HL-60/S4 treated with phorbol 12-myristate 13-acetate at 8.2 ng/mL for 4 days and 3 days (cell line): ENCODE data around the gene ACR.
"Not testable (repeated sequence)": the region's sequence is repeated elsewhere in the genome, so short reads cannot be mapped to it uniquely, and the experiment has no call there.

Experiments used
- in situ Hi-C: fragments of 300-500 bp; cut with MboI; formaldehyde crosslinking; loops from 2 replicates; pipeline ENCODE4 v1.15.0; 2022; ENCODE audit warnings: low sequenced_read_pairs

The ACR gene

DNA sequence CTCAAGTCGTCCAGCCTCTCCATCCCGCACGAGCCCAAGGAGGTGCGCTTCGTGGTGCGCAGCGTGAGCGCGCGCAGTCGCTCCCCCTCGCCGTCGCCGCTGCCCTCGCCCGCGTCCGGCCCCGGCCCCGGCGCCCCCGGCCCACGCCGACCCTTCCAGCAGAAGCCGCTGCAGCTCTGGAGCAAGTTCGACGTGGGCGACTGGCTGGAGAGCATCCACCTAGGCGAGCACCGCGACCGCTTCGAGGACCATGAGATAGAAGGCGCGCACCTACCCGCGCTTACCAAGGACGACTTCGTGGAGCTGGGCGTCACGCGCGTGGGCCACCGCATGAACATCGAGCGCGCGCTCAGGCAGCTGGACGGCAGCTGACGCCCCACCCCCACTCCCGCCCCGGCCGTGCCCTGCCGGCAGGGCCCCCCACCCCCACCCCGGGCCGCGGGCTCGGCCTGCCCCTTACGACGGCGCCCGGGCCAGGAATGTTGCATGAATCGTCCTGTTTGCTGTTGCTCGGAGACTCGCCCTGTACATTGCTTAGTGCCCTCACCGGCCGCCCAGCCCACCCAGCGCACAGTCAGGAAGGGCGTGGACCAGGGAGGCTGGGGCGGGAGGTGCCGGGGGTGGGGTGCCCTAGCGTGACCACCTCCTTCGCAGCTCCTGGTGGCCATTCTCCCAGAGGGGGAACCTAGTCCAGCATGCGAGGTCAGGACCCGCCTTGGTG is 6.9 kb upstream of the ACR start:
- in situ Hi-C loops, result no loop called here

DNA sequence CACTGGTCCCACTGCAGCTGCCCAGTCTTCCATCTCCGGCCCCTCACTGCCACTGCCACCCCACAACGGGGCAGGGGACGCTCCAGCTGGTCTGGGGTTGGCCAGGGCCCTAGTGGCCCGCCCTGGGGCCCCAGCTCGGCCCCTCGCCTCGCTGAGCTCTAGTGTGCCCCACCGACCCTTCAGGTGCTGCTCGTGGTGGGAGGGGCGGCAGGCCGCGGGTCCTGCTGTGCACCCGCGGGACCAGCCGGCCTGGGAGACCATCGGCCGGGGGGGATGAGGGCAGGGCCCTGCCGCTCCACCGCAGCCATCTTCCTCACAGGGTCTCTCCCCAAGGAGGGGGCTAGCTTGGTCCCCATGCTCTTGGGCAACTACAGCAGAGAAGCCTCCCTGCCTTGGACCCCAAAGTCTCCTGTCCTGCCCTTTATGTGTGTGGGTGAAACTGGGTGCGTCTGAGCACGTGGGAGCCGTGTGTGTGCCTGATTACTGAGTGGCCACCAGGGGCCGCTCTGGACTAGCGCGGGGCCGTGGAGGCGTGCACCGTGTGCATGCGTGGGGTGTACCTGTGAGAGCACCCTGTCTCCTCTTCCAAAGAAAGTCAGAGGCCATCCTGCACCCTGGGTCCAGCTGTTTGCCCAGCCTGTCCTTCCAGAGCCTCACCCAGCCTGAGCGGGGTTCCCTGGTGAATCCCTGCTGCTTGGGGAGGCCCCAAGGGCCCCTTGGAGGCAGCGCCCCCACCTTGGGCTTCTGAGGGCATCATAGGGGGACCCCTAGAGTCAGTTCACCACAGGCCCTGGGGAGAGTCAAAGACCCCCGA is 6.0 kb upstream of the ACR start:
- in situ Hi-C loops, result no loop called here

DNA sequence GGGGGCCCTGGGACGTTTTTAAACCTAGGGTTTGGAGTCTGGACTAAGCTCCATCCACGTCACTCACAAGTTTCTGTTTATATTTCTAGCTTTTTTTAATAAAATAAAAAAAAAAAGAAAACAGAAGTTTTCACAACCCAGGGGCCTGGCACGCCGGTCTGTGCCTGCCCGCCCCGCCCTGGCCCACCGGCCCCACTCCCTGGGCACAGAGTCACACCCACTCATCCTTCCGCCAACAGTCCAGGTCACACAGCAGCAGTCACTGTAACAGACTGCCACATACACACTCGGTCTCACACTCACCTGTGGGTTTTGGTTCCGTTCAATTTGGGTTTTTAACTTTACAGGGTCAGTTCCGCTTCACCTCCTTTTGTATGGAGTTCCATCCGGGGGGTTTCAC is 5.3 kb upstream of the ACR start:
- in situ Hi-C loops, result no loop called here

DNA sequence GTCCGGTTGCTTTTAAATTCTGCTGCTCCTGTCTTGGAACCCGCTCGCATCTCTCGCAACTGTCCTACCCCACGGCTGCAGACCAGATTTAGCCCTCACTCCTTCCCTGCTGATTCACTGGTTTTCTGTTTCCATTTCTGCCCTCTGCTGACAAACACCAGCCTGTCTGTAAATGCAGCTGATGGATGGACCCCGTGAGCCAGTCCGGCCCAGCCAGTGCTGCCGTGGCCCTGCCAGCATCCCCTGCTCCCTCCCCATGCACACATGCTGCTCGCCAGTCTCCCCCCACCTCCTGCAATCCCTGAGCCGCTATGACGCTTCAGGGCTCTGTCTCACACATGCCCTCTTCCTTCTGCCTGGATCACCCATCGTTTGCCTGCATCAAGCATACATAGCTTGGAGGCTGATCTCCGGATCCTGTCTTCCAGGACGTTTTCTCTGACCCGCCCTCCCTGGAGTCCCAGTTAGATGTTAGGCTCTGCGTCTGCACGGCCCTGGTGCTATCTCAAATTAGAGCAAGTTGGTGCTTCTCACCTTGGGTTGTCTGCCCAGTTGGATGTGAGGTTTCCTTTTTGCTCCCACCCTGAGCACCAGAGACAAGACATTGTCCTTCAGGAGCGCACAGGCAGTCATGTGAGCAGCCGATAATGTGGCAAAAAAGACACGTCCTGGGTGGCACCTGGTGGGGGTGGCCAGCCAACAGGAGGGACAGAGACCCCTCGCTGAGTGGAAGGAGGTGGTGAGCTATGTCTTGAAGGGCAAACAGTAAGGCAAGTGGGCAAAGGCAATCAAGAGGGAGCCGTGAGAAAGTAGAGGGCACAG is 4.3 kb upstream of the ACR start:
- in situ Hi-C loops, result no loop called here

DNA sequence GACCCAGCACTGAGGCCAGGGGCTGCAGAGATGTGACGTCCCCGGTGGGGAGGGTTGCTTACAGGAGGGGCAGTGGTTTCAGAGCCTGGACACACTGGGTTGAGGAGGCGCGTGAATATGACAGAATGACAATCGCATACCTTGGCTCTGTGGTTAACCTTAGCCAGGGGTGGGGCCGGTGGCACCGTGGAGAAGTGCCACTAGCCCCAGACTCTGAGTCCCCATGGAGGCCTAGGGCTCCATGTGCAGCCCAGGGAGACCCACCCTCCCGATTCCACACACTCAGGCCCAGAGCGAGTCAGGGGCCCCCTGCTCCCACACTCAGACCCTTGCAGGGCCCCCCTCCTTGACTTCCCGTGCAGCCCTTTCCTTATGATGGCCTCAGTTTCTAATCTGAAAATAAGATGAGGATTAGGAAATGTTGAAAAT is 3.6 kb upstream of the ACR start:
- in situ Hi-C loops, result no loop called here

DNA sequence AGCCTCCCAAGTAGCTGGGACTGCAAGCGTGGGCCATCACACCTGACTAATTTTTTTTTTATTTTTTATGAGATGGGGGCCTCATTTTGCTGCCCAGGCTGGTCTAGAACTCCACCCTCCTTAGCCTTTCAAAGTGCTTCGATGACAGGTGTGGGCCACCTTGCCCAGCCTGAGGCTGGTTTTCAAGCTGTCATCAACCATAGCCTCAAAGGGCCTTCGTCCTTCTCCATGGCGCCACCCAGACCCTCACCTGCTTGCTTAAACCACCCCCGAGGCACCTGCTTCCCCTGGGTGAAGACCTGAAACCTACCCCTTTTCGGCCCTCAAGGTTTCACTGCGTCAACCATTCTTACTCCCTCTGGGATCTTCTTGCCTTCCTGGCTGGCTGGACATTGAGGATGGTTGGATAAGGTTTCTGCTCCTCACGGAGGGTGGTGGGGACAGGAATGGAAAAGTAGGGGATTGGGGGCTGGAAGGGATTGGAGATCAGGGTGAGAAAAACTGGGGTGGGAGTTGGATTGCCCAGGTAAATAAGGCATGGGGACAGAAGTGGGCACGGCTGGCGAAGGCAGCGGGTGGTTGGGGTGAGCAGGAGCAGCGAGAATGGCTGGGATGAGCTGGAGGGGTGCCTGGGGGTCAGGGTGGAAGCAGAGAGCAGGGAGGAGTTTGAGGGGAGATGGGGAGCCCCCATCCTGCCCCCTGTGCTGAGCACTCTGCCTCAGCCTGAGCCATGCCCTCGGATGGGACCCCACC is 2.8 kb upstream of the ACR start:
- in situ Hi-C loops, result no loop called here

DNA sequence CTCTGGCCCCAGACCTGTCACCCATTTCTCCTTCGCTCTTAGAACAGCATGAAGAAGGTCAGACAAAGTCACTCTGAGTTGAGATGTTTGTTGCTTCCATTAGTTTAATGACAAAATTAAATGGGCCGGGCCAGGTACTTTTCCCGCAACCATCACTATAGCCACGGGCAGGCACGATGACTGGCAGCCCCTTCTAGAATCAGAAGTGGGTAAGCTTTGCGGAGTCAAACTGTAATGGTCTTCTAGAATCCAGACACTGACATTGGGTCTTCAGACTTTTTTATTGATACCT is 2.3 kb upstream of the ACR start:
- in situ Hi-C loops, result no loop called here

DNA sequence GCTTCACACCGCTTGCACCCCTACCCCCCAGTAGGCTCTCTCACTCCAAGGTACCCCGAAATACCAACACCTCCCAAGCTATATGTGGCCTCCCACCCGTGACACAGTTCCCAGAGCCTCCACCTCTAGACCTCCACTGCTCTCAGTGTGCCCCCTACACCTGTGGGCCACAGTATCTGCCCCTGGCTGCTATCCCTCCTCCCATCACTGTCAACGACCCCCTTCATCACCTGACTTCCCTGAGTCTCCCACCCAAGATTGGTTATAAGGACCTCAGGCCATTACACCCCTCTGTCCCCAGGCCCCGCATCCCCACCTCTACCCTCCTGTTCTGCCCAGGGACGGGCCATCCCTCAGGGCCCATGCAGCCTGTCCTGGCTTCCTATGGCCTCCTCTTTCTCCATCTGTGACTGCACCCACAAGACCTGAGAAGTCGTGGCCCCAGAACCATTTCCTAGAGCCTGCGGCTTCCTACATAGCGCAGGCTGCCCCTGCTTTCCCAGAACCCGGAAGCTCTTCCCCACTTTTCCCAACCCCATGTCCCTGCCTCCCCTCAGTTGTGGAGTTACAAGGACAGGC is 734 bp downstream of the ACR start:
- in situ Hi-C loops, result no loop called here

DNA sequence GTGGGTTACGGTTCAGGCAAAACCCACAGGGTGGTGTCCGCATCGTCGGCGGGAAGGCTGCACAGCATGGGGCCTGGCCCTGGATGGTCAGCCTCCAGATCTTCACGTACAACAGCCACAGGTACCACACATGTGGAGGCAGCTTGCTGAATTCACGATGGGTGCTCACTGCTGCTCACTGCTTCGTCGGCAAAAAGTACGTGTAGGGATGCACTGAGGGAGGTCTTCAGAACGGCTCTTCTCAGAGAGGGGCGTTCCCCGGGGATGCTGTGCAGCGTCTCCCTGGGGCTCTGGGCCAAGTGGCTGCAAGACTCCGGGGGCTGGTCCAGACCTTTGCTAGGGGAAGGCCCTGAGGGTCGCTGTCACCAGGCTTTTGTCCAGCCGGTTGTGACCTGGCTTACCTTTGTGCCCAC is 1.3 kb downstream of the ACR start:
- in situ Hi-C loops, result no loop called here

DNA sequence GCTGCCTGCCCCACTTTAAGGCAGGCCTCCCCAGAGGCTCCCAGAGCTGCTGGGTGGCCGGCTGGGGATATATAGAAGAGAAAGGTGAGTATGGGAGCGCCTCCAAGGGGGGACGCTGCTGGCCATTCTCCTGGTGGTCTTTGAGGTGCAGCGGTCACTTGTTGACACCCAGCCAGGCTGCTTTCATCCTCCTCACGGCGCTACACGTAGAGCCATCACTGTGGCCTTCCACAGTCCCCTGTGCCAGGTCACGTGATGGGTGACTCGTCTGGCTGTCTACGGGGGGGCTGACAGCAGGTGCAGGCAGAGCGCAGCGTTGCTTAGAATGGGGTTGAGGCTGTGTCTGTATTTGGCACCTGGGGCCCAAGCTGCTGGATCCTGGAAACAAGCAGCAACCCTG is 1.9 kb downstream of the ACR start:
- in situ Hi-C loops, result no loop called here

DNA sequence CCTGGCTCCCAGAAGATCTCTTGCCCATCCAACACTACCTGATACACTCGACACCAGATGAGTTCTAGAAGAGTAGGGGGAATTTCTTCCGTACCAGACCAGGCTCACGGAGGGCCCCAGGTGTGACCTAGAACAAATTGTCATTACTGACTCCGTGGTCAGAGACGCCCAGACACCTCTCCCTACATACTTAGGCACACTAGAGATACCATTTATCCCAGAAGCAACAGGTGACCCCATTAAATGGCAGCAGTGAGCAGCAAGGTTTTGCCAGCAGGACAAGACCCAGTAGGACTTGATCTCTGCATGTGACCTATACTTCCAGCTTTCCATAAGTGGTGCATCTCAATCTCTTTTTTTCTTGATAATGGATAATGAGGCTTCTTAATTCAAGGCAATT is 2.7 kb downstream of the ACR start:
- in situ Hi-C loops, result not testable (repeated sequence)

DNA sequence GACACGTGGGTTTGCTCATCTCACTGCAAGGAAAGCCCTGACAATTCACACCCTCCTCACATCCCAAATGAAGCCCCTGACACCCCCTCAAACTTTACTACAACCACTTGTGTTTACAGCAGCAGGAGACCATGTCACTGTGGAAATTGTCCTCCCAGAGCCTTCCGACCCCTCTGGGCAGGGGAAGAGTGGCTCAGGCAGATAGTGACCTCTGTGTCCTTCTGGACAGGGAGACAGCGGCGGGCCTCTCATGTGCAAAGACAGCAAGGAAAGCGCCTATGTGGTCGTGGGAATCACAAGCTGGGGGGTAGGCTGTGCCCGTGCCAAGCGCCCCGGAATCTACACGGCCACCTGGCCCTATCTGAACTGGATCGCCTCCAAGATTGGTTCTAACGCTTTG is 6.4 kb downstream of the ACR start:
- in situ Hi-C loops, result not testable (repeated sequence)

DNA sequence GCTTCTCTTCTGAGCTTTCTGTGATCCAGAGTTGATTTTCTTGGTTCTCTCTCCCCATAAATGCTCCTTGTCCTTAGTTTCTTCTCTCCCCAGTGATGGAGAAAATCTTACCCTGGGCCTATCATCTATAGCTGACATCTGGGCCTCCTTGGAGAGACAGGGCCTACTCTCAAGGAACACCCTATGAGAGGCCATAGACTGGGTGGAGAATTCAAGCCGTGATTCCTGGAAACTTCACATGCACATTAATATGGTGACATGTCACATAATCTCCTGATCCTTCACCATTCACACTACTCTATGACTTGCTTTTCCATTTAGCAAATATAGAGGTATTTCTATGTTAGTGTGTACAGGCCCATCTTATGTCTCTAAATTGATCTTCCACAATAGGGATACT is 9.5 kb downstream of the ACR start:
- in situ Hi-C loops, result not testable (repeated sequence)

DNA sequence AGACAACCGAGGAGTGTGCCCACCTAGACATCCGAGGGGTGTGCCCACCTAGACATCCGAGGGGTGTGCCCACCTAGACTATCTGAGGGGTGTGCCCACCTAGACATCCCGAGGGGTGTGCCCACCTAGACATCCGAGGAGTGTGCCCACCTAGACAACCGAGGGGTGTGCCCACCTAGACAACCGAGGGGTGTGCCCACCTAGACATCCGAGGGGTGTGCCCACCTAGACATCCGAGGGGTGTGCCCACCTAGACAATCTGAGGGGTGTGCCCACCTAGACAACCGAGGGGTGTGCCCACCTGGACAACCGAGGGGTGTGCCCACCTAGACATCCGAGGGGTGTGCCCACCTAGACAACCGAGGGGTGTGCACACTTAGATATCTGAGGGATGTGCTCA is 10.6 kb downstream of the ACR start:
- in situ Hi-C loops, result not testable (repeated sequence)

DNA sequence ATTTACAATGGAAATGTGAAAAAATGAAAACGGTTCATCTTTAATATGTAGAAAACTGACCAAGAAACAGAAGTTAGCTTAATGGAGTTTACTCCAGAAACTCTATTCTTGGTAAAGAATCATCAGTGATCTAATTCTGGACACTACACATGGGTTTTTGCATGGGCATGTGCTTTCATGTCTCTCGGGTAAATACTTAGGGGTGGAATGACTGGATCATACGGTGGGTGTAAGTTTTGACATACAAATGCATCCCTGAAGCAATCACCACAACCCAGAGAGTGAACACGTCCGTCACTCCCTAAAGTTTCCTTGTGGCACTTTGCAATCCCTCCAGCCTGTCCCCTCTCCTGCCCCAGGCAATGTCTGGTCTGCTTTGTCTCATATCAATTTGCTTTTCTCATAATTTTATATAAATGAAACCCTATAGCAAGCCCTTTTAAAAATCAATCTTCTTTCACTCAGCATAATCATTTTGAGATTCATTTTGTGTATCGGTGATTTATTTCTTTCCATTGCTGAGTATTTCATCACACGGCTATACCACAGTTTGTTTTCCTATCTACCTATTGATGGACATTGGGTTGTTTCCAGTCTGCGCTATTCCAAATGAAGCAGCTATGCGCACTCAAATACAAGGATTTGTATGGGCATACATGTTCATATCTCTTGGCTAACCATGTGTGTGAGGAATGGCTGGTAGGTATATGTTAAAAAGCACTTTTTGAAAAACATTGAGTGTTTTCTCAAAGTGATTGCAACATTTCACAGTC is 11.5 kb downstream of the ACR start:
- in situ Hi-C loops, result not testable (repeated sequence)

DNA sequence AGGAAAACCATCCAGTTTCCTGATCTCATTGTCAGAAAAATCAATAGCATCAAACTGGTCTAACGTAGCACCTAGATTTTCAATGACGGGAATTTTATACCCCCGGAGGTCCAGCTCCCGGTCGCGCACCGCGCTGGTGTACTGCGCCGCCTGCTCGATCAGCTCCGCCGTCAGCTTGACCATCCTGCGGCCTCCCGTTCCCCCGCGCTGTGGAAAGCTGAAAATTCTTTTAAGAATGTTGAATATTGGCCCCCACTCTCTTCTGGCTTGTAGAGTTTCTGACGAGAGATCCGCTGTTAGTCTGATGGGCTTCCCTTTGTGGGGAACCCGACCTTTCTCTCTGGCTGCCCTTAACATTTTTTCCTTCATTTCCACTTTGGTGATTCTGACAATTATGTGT is 17.2 kb downstream of the ACR start:
- in situ Hi-C loops, result not testable (repeated sequence)

DNA sequence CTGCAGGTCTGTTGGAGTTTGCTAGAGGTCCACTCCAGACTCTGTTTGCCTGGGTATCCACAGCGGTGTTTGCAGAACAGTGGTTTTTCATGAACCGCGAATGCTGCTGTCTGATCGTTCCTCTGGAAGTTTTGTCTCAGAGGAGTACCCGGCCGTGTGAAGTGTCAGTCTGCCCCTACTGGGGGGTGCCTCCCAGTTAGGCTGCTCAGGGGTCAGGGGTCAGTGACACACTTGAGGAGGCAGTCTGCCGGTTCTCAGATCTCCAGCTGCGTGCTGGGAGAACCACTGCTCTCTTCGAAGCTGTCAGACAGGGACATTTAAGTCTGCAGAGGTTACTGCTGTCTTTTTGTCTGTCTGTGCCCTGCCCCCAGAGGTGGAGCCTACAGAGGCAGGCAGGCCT is 18.4 kb downstream of the ACR start:
- in situ Hi-C loops, result not testable (repeated sequence)

DNA sequence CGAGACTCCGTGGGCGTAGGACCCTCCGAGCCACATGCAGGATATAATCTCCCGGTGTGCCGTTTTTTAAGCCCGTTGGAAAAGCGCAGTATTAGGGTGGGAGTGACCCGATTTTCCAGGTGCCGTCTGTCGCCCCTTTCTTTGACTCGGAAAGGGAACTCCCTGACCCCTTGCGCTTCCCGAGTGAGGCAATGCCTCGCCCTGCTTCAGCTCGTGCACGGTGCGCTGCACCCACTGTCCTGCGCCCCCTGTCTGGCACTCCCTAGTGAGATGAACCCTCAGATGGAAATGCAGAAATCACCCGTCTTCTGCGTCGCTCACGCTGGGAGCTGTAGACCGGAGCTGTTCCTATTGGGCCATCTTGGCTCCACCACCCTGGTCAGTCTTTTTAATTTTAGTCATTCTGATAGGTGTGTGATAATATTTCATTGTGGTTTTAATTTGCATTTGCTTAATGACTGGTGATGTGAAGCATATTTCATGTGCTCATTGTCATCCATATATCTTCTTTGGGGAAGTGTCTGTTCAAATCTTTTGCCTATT is 19.0 kb downstream of the ACR start:
- in situ Hi-C loops, result not testable (repeated sequence)

DNA sequence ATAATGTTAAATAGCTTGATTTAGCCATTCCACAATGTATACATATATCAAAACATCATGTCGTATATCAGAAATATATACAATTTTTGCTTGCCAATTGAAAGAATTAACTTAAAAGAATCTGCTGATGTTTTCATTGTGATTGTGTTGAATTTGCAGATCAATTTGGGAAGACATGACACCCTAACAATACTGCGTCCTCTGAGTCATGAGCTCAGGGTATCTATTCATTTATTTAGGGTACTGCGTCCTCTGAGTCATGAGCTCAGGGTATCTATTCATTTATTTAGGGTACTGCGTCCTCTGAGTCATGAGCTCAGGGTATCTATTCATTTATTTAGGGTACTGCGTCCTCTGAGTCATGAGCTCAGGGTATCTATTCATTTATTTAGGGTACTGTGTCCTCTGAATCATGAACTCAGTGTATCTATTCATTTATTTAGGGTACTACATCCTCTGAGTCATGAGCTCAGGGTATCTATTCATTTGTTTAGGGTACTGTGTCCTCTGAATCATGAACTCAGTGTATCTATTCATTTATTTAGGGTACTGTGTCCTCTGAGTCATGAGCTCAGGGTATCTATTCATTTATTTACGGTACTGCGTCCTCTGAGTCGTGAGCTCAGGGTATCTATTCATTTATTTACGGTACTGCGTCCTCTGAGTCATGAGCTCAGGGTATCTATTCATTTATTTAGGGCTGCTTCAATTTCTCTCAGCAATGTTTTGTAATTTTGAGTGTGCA is 21.8 kb downstream of the ACR start:
- in situ Hi-C loops, result not testable (repeated sequence)
